ENCODE data around the gene CNTN5. TPM values are rescaled to one million over a fixed set of nuclear protein-coding genes. Genes with fewer than 3 reads are reported as not detected.

Gene CNTN5
- total RNA-seq, 1 donor from 2014 or later, result not detected

- DNase-seq (ENCODE audit: low read depth), result peak; percentile 17
Observed at GRCh38 chr11:99371257-99371656, 350.5 kb downstream of the CNTN5 start.

GRCh38 chr11:99376463-99376862 lies 355.7 kb downstream of the CNTN5 start:
- DNase-seq (ENCODE audit: low read depth), result no peak

DNA sequence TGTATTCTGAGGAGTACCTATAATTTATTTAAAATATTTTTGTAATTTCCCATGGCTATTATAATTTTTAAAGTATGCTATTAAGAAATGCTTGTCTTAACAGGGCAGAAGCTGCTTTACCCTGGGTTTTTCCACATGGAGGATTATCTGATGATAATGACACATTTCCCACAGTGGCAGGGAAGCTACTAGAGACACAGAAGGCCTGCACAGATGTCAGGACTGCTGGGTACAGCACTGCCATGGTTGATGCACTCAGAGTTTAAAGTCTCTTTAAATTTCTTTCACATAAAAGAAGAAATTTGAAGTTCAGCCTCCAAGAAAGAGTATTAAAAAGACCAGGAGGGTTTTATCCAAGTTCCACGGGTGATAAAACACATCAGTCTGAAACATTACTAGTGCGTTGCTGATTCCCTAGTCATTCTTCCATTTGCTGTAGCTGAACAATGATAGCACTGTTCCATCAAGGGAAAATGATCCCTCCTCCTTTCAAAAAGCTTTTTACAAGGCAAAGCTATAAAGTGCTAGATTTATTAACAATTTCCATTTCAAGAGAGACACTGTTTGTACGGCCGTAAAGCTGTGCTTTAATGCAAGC lies 363.0 kb downstream of the CNTN5 start:
- no peak for DNase-seq (ENCODE audit: low read depth)

GRCh38 chr11:99391245-99391644 lies 370.5 kb downstream of the CNTN5 start:
- no peak for DNase-seq (ENCODE audit: low read depth)

GRCh38 chr11:99406345-99406744 lies 385.6 kb downstream of the CNTN5 start:
- DNase-seq (ENCODE audit: low read depth), result no peak

DNA sequence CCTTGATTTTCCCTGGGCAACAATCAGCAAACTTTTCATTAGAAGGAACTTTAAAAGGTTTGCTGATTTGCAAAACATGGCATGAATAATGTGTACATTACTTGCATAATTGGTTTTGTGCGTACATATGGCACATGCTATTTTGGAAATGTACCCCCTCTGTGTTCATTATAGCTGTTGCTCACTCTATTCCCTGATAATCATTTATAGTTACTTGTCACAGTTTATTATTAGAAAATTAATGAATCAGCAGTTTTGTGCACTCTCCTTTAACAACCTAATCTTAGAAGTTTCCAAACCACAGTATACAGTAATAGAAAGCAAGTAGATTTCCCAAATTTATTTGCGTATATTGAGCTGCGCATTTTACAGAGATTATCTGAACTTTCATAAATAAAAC lies 389.9 kb downstream of the CNTN5 start:
- peak; percentile 3 for DNase-seq (ENCODE audit: low read depth)

GRCh38 chr11:99418927-99419720 lies 398.4 kb downstream of the CNTN5 start:
- no peak for DNase-seq (ENCODE audit: low read depth)

DNA sequence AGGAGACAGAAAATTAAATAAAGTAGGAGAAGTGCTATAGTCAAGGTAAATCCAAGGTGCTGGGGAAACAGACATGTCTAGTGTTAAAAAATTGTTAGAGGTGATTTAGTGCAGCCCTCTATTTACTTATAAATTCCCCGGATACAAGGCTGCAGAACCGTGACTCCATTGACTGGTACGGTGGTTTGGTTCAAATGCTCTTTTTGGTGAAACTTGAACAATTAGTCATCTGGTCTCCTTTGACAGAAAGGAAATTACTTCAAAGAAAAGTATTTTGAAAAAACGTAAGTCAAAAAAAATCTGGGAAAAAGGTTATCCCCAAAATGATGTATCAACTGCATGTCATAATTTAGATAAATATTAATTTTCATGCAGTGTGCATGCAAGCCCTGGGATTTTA lies 399.2 kb downstream of the CNTN5 start:
- no peak for DNase-seq (ENCODE audit: low read depth)

DNA sequence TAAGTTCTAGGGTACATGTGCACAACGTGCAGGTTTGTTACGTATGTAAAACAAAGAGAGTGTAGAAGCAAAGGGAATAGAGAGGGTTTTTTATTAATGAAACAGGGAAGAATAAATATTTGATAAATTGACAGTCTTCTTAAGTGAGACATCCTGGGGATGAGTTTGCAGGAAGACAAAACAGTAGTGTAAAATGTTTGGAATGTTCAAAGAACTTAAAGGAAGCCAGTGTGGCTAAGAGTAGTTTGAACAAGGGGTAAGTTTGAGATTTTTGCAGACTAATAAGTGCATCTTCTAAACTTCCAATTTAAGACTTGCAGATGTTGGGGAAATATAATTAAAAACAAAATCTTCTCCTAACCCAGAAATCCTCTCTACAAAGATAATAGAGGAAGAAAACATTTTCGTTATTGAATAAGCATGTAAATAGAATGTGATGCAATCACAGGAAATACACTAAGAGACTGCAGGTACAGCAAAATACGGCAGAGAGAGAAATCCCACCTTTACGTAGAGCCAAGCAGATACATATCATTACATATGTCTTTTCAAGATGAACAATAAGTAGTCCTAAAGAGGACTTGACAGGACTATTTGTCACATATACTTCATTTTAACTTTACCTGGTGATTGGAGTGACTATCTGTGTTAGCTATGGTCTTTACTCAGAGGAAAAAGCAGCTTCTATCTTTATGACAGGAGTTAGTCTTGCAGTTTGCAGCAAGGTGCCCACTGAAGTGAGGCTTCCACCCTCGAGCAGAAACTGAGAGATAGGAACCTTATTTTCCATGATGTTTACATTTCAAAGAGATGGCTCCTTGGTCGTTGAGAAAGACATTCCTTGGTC lies 402.1 kb downstream of the CNTN5 start:
- no peak for DNase-seq (ENCODE audit: low read depth)

GRCh38 chr11:99423428-99423983 lies 402.8 kb downstream of the CNTN5 start:
- DNase-seq (ENCODE audit: low read depth), result no peak

- no peak for DNase-seq (ENCODE audit: low read depth)
Observed at GRCh38 chr11:99424313-99425084, 403.8 kb downstream of the CNTN5 start.

DNA sequence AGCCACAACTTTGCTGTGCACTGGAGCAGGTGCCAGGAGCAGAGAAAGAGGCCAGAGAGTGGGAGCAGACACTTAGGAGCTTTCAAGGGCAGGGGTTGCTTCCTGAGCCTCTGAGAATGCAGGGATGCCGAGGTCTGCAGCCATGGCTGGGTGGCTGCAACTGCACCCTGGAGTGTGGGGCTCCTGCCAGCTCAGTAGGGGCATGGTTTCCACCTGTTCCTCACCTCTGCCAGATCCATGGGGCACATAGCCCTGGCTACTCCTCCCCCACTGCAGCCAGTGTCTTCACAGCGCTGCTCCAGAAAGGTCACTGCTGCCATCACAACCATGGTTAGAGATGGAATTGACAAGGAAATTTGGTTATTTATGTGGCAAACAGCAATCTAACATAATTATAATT lies 404.8 kb downstream of the CNTN5 start:
- DNase-seq (ENCODE audit: low read depth), result no peak

DNA sequence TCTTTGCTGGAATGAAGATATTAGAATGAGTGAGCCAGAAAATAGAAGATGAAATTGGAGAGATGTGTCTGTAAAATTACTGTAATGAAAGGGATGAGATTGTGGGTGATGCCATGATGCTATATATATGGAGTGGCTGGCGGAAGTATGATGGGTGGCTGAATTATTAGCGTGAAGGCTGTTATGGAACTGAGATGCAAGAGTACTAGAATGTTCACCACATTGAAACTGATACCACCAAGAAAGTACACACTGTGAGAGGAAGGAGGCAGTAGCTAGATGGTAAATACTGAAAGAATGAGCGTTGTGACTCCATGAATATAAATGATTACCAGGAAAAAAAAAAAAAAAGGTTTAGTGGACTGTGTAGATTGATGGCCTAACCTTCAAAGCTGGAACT lies 411.9 kb downstream of the CNTN5 start:
- no peak for DNase-seq (ENCODE audit: low read depth)

GRCh38 chr11:99443276-99443675 lies 422.5 kb downstream of the CNTN5 start:
- no peak for DNase-seq (ENCODE audit: low read depth)

DNA sequence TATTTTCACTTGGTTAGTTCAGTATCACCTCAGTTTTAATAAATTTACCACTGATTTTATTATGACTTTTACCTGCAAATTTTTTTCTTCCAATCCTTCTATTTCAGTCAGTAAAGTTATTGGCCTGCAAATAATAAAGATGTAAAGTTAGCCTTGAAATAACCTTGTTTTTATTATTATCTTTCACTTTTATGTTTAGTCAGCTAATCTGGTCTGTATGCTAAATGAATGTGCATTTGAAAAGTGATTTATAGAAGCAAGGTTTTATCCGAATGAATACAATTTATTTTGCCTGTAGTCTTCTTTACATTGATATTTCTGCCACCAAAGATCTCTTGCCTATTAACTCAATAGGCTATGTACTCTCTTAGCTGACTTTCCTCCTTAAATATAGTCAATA lies 425.7 kb downstream of the CNTN5 start:
- no peak for DNase-seq (ENCODE audit: low read depth)

GRCh38 chr11:99449345-99449744 lies 428.6 kb downstream of the CNTN5 start:
- no peak for DNase-seq (ENCODE audit: low read depth)

GRCh38 chr11:99452075-99452474 lies 431.3 kb downstream of the CNTN5 start:
- DNase-seq (ENCODE audit: low read depth), result no peak

DNA sequence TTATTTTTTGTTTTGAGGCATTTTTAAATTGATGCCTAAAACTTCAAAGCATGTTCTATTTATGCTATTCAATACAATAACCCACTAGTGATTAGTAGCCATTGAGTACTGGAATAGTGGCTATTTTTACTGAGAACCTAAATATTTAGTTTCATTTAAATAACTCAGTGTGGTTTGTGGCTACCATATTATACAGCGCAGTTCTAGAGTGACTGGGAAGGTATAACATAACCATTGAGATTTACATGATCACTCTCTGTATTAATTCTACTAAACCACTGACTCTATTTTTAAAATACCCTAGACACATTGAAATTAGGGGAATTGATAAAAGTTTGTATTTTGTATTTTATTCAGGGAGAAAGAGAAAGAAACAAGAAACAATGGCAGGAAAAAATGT lies 441.2 kb downstream of the CNTN5 start:
- no peak for DNase-seq (ENCODE audit: low read depth)

- no peak for DNase-seq (ENCODE audit: low read depth)
Observed at GRCh38 chr11:99464985-99465384, 444.2 kb downstream of the CNTN5 start.

- DNase-seq (ENCODE audit: low read depth), result no peak
Observed at GRCh38 chr11:99489581-99489980, 468.8 kb downstream of the CNTN5 start.

DNA sequence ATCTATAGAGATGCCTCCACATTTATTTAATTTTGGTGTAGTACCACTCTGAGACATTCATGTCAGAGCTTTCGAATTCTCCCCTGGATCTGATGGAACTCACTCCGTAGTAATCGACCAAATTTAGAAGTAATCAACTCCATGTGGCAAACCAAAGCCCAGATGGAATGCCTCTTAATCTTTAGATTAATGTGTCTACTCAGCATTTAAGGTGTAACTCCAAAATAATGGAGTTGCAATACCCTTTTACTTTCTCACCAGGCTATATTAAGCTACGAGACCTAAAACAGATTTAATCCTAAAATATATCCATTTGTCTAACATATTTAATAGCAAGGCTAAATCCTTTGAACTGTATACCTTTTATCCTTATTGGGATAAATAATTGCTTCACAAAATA lies 473.3 kb downstream of the CNTN5 start:
- DNase-seq (ENCODE audit: low read depth), result no peak
